GM06990 (cell line): ENCODE results near the gene SPECC1L.

Experiments
- DNase-seq: peaks from one replicate; pipeline ENCODE4 v3.0.0-alpha.2; 2011; ENCODE audit not compliant: insufficient read length; ENCODE audit errors: extremely low read depth
- H3K27me3 ChIP-seq: replicated peaks from 2 replicates; pipeline ENCODE4 v1.6.0; 2011; ENCODE audit warnings: low read length; ENCODE audit not compliant: control insufficient read depth, insufficient read depth
- H3K36me3 ChIP-seq: 2 replicates; pipeline ENCODE4 v1.5.1; 2011; ENCODE audit warnings: low read length; ENCODE audit not compliant: control insufficient read depth, insufficient read depth
- H3K4me3 ChIP-seq: replicated peaks from 2 replicates; pipeline ENCODE4 v1.5.1; 2011; ENCODE audit warnings: low read depth, mild to moderate bottlenecking, control low read depth, low read length
- CTCF ChIP-seq: IDR thresholded peaks from 2 replicates; pipeline ENCODE4 v1.5.1; 2011; ENCODE audit warnings: low read length, control low read depth, mild to moderate bottlenecking, inconsistent platforms; ENCODE audit not compliant: insufficient read depth, poor library complexity, severe bottlenecking

Gene SPECC1L

GRCh38 chr22:24409707-24410106 lies 139.1 kb downstream of the SPECC1L start:
- TF ChIP-seq CTCF: no peak
- no peak overlapping the region for H3K4me3 ChIP-seq
- H3K36me3 ChIP-seq: peaks cover 10% of the 10 kb centered on the region
- H3K27me3 ChIP-seq: no peaks in the 10 kb centered on the region
- DNase-seq: no peak

- Histone ChIP-seq H3K36me3 (peaks cover 10% of the 10 kb centered on the region), H3K27me3 (no peaks in the 10 kb centered on the region), H3K4me3 (no peak overlapping the region)
- TF ChIP-seq CTCF: no peak
- no peak for DNase-seq
Measured at GRCh38 chr22:24410110-24410856, 139.7 kb downstream of the SPECC1L start.

- TF ChIP-seq CTCF: no peak
- no peak for DNase-seq
- Histone ChIP-seq H3K27me3 (no peaks in the 10 kb centered on the region), H3K36me3 (peaks cover 12% of the 10 kb centered on the region), H3K4me3 (no peak overlapping the region)
Measured at GRCh38 chr22:24411256-24412004, 140.8 kb downstream of the SPECC1L start.

GRCh38 chr22:24412274-24412673 lies 141.6 kb downstream of the SPECC1L start:
- Histone ChIP-seq H3K36me3 (peaks cover 12% of the 10 kb centered on the region), H3K4me3 (no peak overlapping the region), H3K27me3 (no peaks in the 10 kb centered on the region)
- DNase-seq: no peak
- no peak for TF ChIP-seq CTCF

GRCh38 chr22:24413271-24413670 lies 142.6 kb downstream of the SPECC1L start:
- peaks cover 12% of the 10 kb centered on the region for H3K36me3 ChIP-seq
- no peak for TF ChIP-seq CTCF
- no peak for DNase-seq
- H3K4me3 ChIP-seq: no peak overlapping the region
- no peaks in the 10 kb centered on the region for H3K27me3 ChIP-seq
